BJ (cell line): Measurements from ENCODE around the gene LSS. TPM values are rescaled to one million over a fixed set of nuclear protein-coding genes. Genes with fewer than 3 reads are reported as not detected.

Experiments used
- CTCF ChIA-PET: fragments of 350-600 bp; formaldehyde crosslinking; extraction: SDS; loops from one replicate; lab custom pipeline; 2021; ENCODE audit warnings: antibody characterized with exemption, inconsistent platforms; lab: Yijun Ruan, JAX
- POLR2A ChIA-PET: fragments of 300-600 bp; sonication (Branson Sonifier 250); formaldehyde crosslinking; extraction: SDS; loops from one replicate; lab custom pipeline; 2021; ENCODE audit warnings: antibody characterized with exemption; lab: Charles Lee
- DNase-seq: peaks from one replicate; pipeline ENCODE4 v3.0.0-alpha.2; 2011; ENCODE audit warnings: low read depth
- H3K27me3 ChIP-seq: 2 replicates; pipeline ENCODE4 v1.6.0; 2011; ENCODE audit warnings: low read length; ENCODE audit not compliant: control insufficient read depth, insufficient read depth
- H3K36me3 ChIP-seq: 2 replicates; pipeline ENCODE4 v1.5.1; 2011; ENCODE audit warnings: low read length; ENCODE audit not compliant: control insufficient read depth, insufficient read depth
- H3K4me3 ChIP-seq: 2 replicates; pipeline ENCODE4 v1.5.1; 2011; ENCODE audit warnings: low read depth, mild to moderate bottlenecking, control low read depth, low read length
- CTCF ChIP-seq: IDR thresholded peaks from 2 replicates; pipeline ENCODE4 v1.5.1; 2011; ENCODE audit warnings: low read depth, mild to moderate bottlenecking, control low read depth, inconsistent platforms, low read length, moderate library complexity; ENCODE audit not compliant: insufficient read depth
- polyA plus RNA-seq: library from polyadenylated mRNA; depleted of rRNA; stranded (reverse); fragments of >200 nt; gene quantifications from 2 replicates; pipeline ENCODE4 v1.2.3, GENCODE V29; 2011

LSS gene
- polyA plus RNA-seq, 1 experiment = 59.9 TPM

- ChIA-PET POLR2A (no interaction called here), CTCF (interaction anchor here (1.5 kb wide), 1 partner anchor 14 kb away, joined by 10 read pairs; no protein-coding TSS in a partner anchor)
- no peak for DNase-seq
- H3K4me3 ChIP-seq = no peak overlapping the region
- TF ChIP-seq CTCF = no peak
- no peaks in the 10 kb centered on the region for H3K27me3 ChIP-seq
- H3K36me3 ChIP-seq = no peaks in the 10 kb centered on the region; the same call in 1 of the 2 replicates
Measured at GRCh38 chr21:46157987-46158451, 70.6 kb downstream of the LSS start.

- DNase-seq = no peak
- CTCF ChIA-PET = no interaction called here
- no peak overlapping the region for H3K4me3 ChIP-seq
- no peaks in the 10 kb centered on the region for H3K27me3 ChIP-seq
- POLR2A ChIA-PET = no interaction called here
- no peaks in the 10 kb centered on the region; the same call in 1 of the 2 replicates for H3K36me3 ChIP-seq
- no peak for TF ChIP-seq CTCF
Measured at GRCh38 chr21:46157396-46157986, 71.1 kb downstream of the LSS start.

GRCh38 chr21:46156678-46157077, 71.9 kb downstream of the LSS start:
- ChIA-PET POLR2A (no interaction called here), CTCF (no interaction called here)
- TF ChIP-seq CTCF = no peak
- no peaks in the 10 kb centered on the region for H3K27me3 ChIP-seq
- DNase-seq = no peak
- no peaks in the 10 kb centered on the region; the same call in 1 of the 2 replicates for H3K36me3 ChIP-seq
- no peak overlapping the region for H3K4me3 ChIP-seq

- ChIA-PET POLR2A (no interaction called here), CTCF (no interaction called here)
- TF ChIP-seq CTCF = no peak
- H3K4me3 ChIP-seq = no peak overlapping the region
- DNase-seq = no peak
- H3K36me3 ChIP-seq = no peaks in the 10 kb centered on the region; the same call in 1 of the 2 replicates
- no peaks in the 10 kb centered on the region for H3K27me3 ChIP-seq
Measured at GRCh38 chr21:46156378-46156645, 72.3 kb downstream of the LSS start.

- no peaks in the 10 kb centered on the region for H3K27me3 ChIP-seq
- H3K36me3 ChIP-seq = no peaks in the 10 kb centered on the region; the same call in 1 of the 2 replicates
- CTCF ChIA-PET = interaction anchor here (1.2 kb wide), 1 partner anchor 12 kb away, joined by 3 read pairs; no protein-coding TSS in a partner anchor
- POLR2A ChIA-PET = no interaction called here
- H3K4me3 ChIP-seq = no peak within 1 kb of the TSS
- no peak for TF ChIP-seq CTCF
- no peak for DNase-seq
Measured at GRCh38 chr21:46155514-46156377, 72.8 kb downstream of the LSS start, which contains the start of gene FTCD. TSS of gene FTCD (minus strand) at chr21:46155579. CDS start at chr21:46155523, 56 bp downstream.
